ENCODE results near the gene RNF11. TPM values are rescaled to one million over a fixed set of nuclear protein-coding genes. Genes with fewer than 3 reads are reported as not detected.

The RNF11 gene
- polyA plus RNA-seq, 1 donor (not counting 4 experiments of a cell fraction or from before 2014, with no cell fraction given) = 113 TPM

GRCh38 chr1:51316113-51316845 lies 80.2 kb downstream of the RNF11 start:
- H3K9me3 ChIP-seq (ENCODE audit: control insufficient read depth, low read depth, low read length) = no peaks in the 10 kb centered on the region
- H3K4me2 ChIP-seq (ENCODE audit: control insufficient read depth, extremely low read depth, insufficient read depth, low read depth, low read length) = no peak overlapping the region
- no peaks in the 10 kb centered on the region for H3K36me3 ChIP-seq (ENCODE audit: control insufficient read depth in 2 of 2, extremely low read depth in 1 of 2, insufficient read depth in 2 of 2, low read length in 2 of 2)
- no peaks in the 10 kb centered on the region for H3K27me3 ChIP-seq (ENCODE audit: control insufficient read depth, extremely low read depth, insufficient read depth, low read length)
- FAIRE-seq = no peak
- DNase-seq (ENCODE audit: low read depth, low spot score) = no peak
- H3K27ac ChIP-seq (ENCODE audit: control insufficient read depth, insufficient read depth, low read length) = no peak overlapping the region
- dilution Hi-C loops (cut with MboI; ENCODE audit: extremely low pct_ligation_motif_present, low sequenced_read_pairs) = no loop called here
- TF ChIP-seq, protein P1, sequence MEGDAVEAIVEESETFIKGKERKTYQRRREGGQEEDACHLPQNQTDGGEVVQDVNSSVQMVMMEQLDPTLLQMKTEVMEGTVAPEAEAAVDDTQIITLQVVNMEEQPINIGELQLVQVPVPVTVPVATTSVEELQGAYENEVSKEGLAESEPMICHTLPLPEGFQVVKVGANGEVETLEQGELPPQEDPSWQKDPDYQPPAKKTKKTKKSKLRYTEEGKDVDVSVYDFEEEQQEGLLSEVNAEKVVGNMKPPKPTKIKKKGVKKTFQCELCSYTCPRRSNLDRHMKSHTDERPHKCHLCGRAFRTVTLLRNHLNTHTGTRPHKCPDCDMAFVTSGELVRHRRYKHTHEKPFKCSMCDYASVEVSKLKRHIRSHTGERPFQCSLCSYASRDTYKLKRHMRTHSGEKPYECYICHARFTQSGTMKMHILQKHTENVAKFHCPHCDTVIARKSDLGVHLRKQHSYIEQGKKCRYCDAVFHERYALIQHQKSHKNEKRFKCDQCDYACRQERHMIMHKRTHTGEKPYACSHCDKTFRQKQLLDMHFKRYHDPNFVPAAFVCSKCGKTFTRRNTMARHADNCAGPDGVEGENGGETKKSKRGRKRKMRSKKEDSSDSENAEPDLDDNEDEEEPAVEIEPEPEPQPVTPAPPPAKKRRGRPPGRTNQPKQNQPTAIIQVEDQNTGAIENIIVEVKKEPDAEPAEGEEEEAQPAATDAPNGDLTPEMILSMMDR (optimal IDR thresholded peaks at IDR 0.05 in 1 of 3, IDR thresholded peaks at IDR 0.05 in 1 of 3, conservative IDR thresholded peaks at IDR 0.05 in 1 of 3; ENCODE audit: extremely low read depth in 1 of 3, insufficient read depth in 2 of 3, low read length in 3 of 3) = no peak
- no peak for TF ChIP-seq EZH2 (IDR thresholded peaks at IDR 0.05; ENCODE audit: low read length)
- H3K4me1 ChIP-seq (ENCODE audit: control insufficient read depth, extremely low read depth, insufficient read depth, low read length) = peaks cover 21% of the 10 kb centered on the region
- no peak overlapping the region for H3K9ac ChIP-seq (ENCODE audit: control insufficient read depth, extremely low read depth, insufficient read depth, low read length)
- H3K79me2 ChIP-seq (ENCODE audit: control insufficient read depth, insufficient read depth, low read length) = no peaks in the 10 kb centered on the region
- H2AFZ ChIP-seq (ENCODE audit: control insufficient read depth, low read length) = no peak overlapping the region
- H3K4me3 ChIP-seq (ENCODE audit: control insufficient read depth in 2 of 3, extremely low read depth in 1 of 3, insufficient read depth in 2 of 3, low read depth in 1 of 3, low read length in 3 of 3) = no peak overlapping the region
- H3K9me1 ChIP-seq (ENCODE audit: control insufficient read depth, extremely low read depth, insufficient read depth, low read length) = no peaks in the 10 kb centered on the region
- no peaks in the 10 kb centered on the region for H4K20me1 ChIP-seq (ENCODE audit: control insufficient read depth, extremely low read depth, insufficient read depth, low read length)

- no peak for DNase-seq (ENCODE audit: low read depth, low spot score)
- dilution Hi-C loops (cut with MboI; ENCODE audit: extremely low pct_ligation_motif_present, low sequenced_read_pairs) = no loop called here
- H3K9me1 ChIP-seq (ENCODE audit: control insufficient read depth, extremely low read depth, insufficient read depth, low read length) = no peaks in the 10 kb centered on the region
- no peak for FAIRE-seq
- TF ChIP-seq EZH2 (IDR thresholded peaks at IDR 0.05; ENCODE audit: low read length) = no peak
- TF ChIP-seq, protein P1 (optimal IDR thresholded peaks at IDR 0.05 in 1 of 3, IDR thresholded peaks at IDR 0.05 in 1 of 3, conservative IDR thresholded peaks at IDR 0.05 in 1 of 3; ENCODE audit: extremely low read depth in 1 of 3, insufficient read depth in 2 of 3, low read length in 3 of 3) = no peak
- H3K4me2 ChIP-seq (ENCODE audit: control insufficient read depth, extremely low read depth, insufficient read depth, low read depth, low read length) = no peak overlapping the region
- H3K36me3 ChIP-seq (ENCODE audit: control insufficient read depth in 2 of 2, extremely low read depth in 1 of 2, insufficient read depth in 2 of 2, low read length in 2 of 2) = no peaks in the 10 kb centered on the region
- no peaks in the 10 kb centered on the region for H3K27me3 ChIP-seq (ENCODE audit: control insufficient read depth, extremely low read depth, insufficient read depth, low read length)
- H3K9me3 ChIP-seq (ENCODE audit: control insufficient read depth, low read depth, low read length) = no peaks in the 10 kb centered on the region
- H3K9ac ChIP-seq (ENCODE audit: control insufficient read depth, extremely low read depth, insufficient read depth, low read length) = no peak overlapping the region
- H3K79me2 ChIP-seq (ENCODE audit: control insufficient read depth, insufficient read depth, low read length) = no peaks in the 10 kb centered on the region
- no peak overlapping the region for H3K27ac ChIP-seq (ENCODE audit: control insufficient read depth, insufficient read depth, low read length)
- H3K4me3 ChIP-seq (ENCODE audit: control insufficient read depth in 2 of 3, extremely low read depth in 1 of 3, insufficient read depth in 2 of 3, low read depth in 1 of 3, low read length in 3 of 3) = no peak overlapping the region
- H3K4me1 ChIP-seq (ENCODE audit: control insufficient read depth, extremely low read depth, insufficient read depth, low read length) = peaks cover 21% of the 10 kb centered on the region
- H2AFZ ChIP-seq (ENCODE audit: control insufficient read depth, low read length) = no peak overlapping the region
- no peaks in the 10 kb centered on the region for H4K20me1 ChIP-seq (ENCODE audit: control insufficient read depth, extremely low read depth, insufficient read depth, low read length)
Observed at GRCh38 chr1:51316846-51317120, 80.7 kb downstream of the RNF11 start.
